Measurements from ENCODE around the gene HINT1.
"Not testable (repeated sequence)": the region's sequence is repeated elsewhere in the genome, so short reads cannot be mapped to it uniquely, and the experiment has no call there.

The HINT1 gene

GRCh38 chr5:131170540-131171275 lies 5.7 kb upstream of the HINT1 start, which contains the start of gene LYRM7:
Gene LYRM7 (plus strand): TSS chr5:131170944. CDS start chr5:131171021, 77 bp downstream.
- peak; percentile 98 for DNase-seq (ENCODE audit: low read depth)

GRCh38 chr5:131169810-131170539 lies 4.9 kb upstream of the HINT1 start:
- DNase-seq (ENCODE audit: low read depth) = no peak

- no peak for DNase-seq (ENCODE audit: low read depth)
Measured at GRCh38 chr5:131167615-131168014, 2.6 kb upstream of the HINT1 start.

- peak; percentile 33 for DNase-seq (ENCODE audit: low read depth)
Measured at GRCh38 chr5:131164191-131165118, 601 bp downstream of the HINT1 start.

GRCh38 chr5:131163276-131164119 lies 1.6 kb downstream of the HINT1 start:
- peak; percentile 10 for DNase-seq (ENCODE audit: low read depth)

- no peak for DNase-seq (ENCODE audit: low read depth)
Measured at GRCh38 chr5:131160134-131160533, 4.9 kb downstream of the HINT1 start.

- DNase-seq (ENCODE audit: low read depth) = no peak
Measured at GRCh38 chr5:131156957-131157356, 8.1 kb downstream of the HINT1 start.

- DNase-seq (ENCODE audit: low read depth) = no peak
Measured at GRCh38 chr5:131156385-131156784, 8.7 kb downstream of the HINT1 start.

GRCh38 chr5:131151216-131151615 lies 13.8 kb downstream of the HINT1 start:
- DNase-seq (ENCODE audit: low read depth) = no peak

GRCh38 chr5:131150408-131150807 lies 14.6 kb downstream of the HINT1 start:
- no peak for DNase-seq (ENCODE audit: low read depth)

- no peak for DNase-seq (ENCODE audit: low read depth)
Measured at GRCh38 chr5:131148835-131149234, 16.2 kb downstream of the HINT1 start.

- no peak for DNase-seq (ENCODE audit: low read depth)
Measured at GRCh38 chr5:131147258-131147657, 17.8 kb downstream of the HINT1 start.

GRCh38 chr5:131142970-131143617 lies 22.0 kb downstream of the HINT1 start:
- no peak for DNase-seq (ENCODE audit: low read depth)

- DNase-seq (ENCODE audit: low read depth) = no peak
Measured at GRCh38 chr5:131139321-131139720, 25.7 kb downstream of the HINT1 start.

- DNase-seq (ENCODE audit: low read depth) = not testable (repeated sequence)
Measured at GRCh38 chr5:131138406-131138805, 26.6 kb downstream of the HINT1 start.

- DNase-seq (ENCODE audit: low read depth) = not testable (repeated sequence)
Measured at GRCh38 chr5:131133091-131133490, 32.0 kb downstream of the HINT1 start.

- DNase-seq (ENCODE audit: low read depth) = no peak
Measured at GRCh38 chr5:131129306-131129705, 35.8 kb downstream of the HINT1 start.

- DNase-seq (ENCODE audit: low read depth) = not testable (repeated sequence)
Measured at GRCh38 chr5:131127244-131127643, 37.8 kb downstream of the HINT1 start.

GRCh38 chr5:131114754-131115153 lies 50.3 kb downstream of the HINT1 start:
- no peak for DNase-seq (ENCODE audit: low read depth)

GRCh38 chr5:131112424-131112823 lies 52.6 kb downstream of the HINT1 start:
- DNase-seq (ENCODE audit: low read depth) = no peak

- DNase-seq (ENCODE audit: low read depth) = no peak
Measured at GRCh38 chr5:131110256-131110594, 54.8 kb downstream of the HINT1 start.
